ENCODE data around the gene GCK. TPM values are rescaled to one million over a fixed set of nuclear protein-coding genes. Genes with fewer than 3 reads are reported as not detected.

Gene GCK
- total RNA-seq, 1 donor from 2014 or later, result 43.9 TPM

DNA sequence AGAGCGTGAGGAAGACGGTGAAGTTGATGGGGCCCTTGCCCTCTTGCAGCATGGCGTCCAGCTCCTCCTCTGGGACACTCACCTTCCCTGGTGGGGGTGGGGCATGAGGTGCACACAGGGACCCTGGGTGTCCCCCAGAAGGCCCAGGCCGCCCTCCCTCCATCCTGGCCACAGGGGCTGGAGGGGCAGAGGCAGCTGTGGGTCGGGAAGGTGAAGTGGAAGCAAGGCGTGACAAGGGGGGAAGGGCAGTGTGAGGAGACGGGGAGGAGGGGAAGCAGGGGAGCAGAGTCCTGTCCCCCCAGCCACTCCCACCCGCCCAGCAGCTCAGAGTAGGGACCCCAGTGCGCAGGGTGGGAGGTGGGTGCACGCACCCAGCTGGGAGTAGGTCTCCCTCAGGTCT, 48.9 kb downstream of the GCK start:
- H3K4me3 Mint-ChIP-seq (ENCODE audit: unreplicated experiment), result no peak overlapping the region
- DNase-seq, result no peak
- H3K27me3 Mint-ChIP-seq (ENCODE audit: unreplicated experiment), result peaks cover 5% of the 10 kb centered on the region
- peaks cover 26% of the 10 kb centered on the region for H3K4me1 Mint-ChIP-seq (ENCODE audit: low read depth, unreplicated experiment)
- peaks cover 5% of the 10 kb centered on the region for H3K36me3 Mint-ChIP-seq (ENCODE audit: unreplicated experiment)
- peaks cover 13% of the 10 kb centered on the region for H3K9me3 Mint-ChIP-seq (ENCODE audit: unreplicated experiment)
- H3K27ac Mint-ChIP-seq (ENCODE audit: unreplicated experiment), result no peak overlapping the region
- TF ChIP-seq, protein P1, sequence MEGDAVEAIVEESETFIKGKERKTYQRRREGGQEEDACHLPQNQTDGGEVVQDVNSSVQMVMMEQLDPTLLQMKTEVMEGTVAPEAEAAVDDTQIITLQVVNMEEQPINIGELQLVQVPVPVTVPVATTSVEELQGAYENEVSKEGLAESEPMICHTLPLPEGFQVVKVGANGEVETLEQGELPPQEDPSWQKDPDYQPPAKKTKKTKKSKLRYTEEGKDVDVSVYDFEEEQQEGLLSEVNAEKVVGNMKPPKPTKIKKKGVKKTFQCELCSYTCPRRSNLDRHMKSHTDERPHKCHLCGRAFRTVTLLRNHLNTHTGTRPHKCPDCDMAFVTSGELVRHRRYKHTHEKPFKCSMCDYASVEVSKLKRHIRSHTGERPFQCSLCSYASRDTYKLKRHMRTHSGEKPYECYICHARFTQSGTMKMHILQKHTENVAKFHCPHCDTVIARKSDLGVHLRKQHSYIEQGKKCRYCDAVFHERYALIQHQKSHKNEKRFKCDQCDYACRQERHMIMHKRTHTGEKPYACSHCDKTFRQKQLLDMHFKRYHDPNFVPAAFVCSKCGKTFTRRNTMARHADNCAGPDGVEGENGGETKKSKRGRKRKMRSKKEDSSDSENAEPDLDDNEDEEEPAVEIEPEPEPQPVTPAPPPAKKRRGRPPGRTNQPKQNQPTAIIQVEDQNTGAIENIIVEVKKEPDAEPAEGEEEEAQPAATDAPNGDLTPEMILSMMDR (IDR thresholded peaks at IDR 0.05; ENCODE audit: partially characterized antibody, unreplicated experiment), result no peak

- Mint-ChIP-seq H3K4me3 (ENCODE audit: unreplicated experiment) (no peak overlapping the region), H3K4me1 (ENCODE audit: low read depth, unreplicated experiment) (peaks cover 22% of the 10 kb centered on the region), H3K27me3 (ENCODE audit: unreplicated experiment) (peaks cover 5% of the 10 kb centered on the region), H3K36me3 (ENCODE audit: unreplicated experiment) (peaks cover 5% of the 10 kb centered on the region), H3K9me3 (ENCODE audit: unreplicated experiment) (peaks cover 11% of the 10 kb centered on the region), H3K27ac (ENCODE audit: unreplicated experiment) (peak overlapping the region; percentile 18)
- TF ChIP-seq, protein P1 (IDR thresholded peaks at IDR 0.05; ENCODE audit: partially characterized antibody, unreplicated experiment), result no peak
- no peak for DNase-seq
These were observed 49.8 kb downstream of the GCK start for GRCh38 chr7:44139311-44140010.

DNA sequence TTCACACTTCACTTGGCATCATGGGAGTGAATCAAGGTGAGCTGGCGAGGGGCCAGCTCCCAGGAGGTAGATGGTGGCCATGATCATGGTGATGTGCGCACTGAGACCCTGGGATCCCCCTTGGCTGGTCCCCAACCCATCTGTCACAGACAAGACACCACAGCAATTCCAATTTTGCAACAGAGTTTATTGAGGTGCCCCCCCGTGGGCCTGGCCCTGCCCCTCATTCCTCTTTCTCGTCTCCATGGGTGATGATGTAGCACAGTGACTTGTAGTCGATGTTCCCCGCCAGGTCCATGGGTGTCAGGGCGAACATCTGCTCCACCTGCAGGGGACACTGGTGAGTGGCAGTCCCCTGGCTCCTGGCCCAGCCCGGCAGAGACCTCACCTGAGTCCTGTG, 50.5 kb downstream of the GCK start:
- Mint-ChIP-seq H3K4me1 (ENCODE audit: low read depth, unreplicated experiment) (peaks cover 20% of the 10 kb centered on the region), H3K27ac (ENCODE audit: unreplicated experiment) (no peak overlapping the region), H3K4me3 (ENCODE audit: unreplicated experiment) (no peak overlapping the region), H3K27me3 (ENCODE audit: unreplicated experiment) (peaks cover 5% of the 10 kb centered on the region), H3K36me3 (ENCODE audit: unreplicated experiment) (peaks cover 5% of the 10 kb centered on the region), H3K9me3 (ENCODE audit: unreplicated experiment) (peaks cover 9% of the 10 kb centered on the region)
- DNase-seq, result no peak
- TF ChIP-seq, protein P1 (IDR thresholded peaks at IDR 0.05; ENCODE audit: partially characterized antibody, unreplicated experiment), result no peak

DNA sequence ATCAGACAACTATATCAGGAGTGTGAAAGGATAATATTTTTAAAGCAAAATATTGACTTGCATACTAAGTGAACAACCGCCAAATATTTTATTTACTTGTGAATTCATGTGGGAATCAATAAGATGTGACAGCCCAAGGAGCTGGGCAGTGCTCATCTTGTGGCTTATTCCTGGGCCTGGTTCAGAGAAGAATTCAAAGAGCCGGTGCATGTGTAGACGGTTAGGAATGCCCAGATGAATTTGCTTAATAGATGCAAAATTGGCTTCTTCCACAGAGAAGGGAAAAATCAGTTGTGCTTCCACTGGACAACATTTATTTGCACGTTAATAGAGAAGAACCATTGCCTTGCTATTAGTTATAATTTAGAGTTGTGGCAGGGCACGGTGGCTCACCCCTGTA, 52.5 kb downstream of the GCK start:
- peak overlapping the region; percentile 96 for H3K27ac Mint-ChIP-seq (ENCODE audit: unreplicated experiment)
- TF ChIP-seq, protein P1 (IDR thresholded peaks at IDR 0.05; ENCODE audit: partially characterized antibody, unreplicated experiment), result no peak
- H3K36me3 Mint-ChIP-seq (ENCODE audit: unreplicated experiment), result peaks cover 5% of the 10 kb centered on the region
- peaks cover 22% of the 10 kb centered on the region for H3K4me1 Mint-ChIP-seq (ENCODE audit: low read depth, unreplicated experiment)
- peaks cover 5% of the 10 kb centered on the region for H3K9me3 Mint-ChIP-seq (ENCODE audit: unreplicated experiment)
- peak overlapping the region; percentile 67 for H3K4me3 Mint-ChIP-seq (ENCODE audit: unreplicated experiment)
- peaks cover 5% of the 10 kb centered on the region for H3K27me3 Mint-ChIP-seq (ENCODE audit: unreplicated experiment)
- no peak for DNase-seq

GRCh38 chr7:44134943-44135628, 54.2 kb downstream of the GCK start:
- peaks cover 5% of the 10 kb centered on the region for H3K9me3 Mint-ChIP-seq (ENCODE audit: unreplicated experiment)
- H3K4me3 Mint-ChIP-seq (ENCODE audit: unreplicated experiment), result no peak overlapping the region
- no peak for DNase-seq
- H3K27ac Mint-ChIP-seq (ENCODE audit: unreplicated experiment), result no peak overlapping the region
- TF ChIP-seq, protein P1 (IDR thresholded peaks at IDR 0.05; ENCODE audit: partially characterized antibody, unreplicated experiment), result no peak
- peaks cover 5% of the 10 kb centered on the region for H3K36me3 Mint-ChIP-seq (ENCODE audit: unreplicated experiment)
- peaks cover 26% of the 10 kb centered on the region for H3K4me1 Mint-ChIP-seq (ENCODE audit: low read depth, unreplicated experiment)
- H3K27me3 Mint-ChIP-seq (ENCODE audit: unreplicated experiment), result peaks cover 5% of the 10 kb centered on the region

Measured in glutamatergic neuron (in vitro differentiated cells).